Prostate gland (tissue), 2 donors: Measurements from ENCODE around the gene CCDC159. TPM values are rescaled to one million over a fixed set of nuclear protein-coding genes. Genes with fewer than 3 reads are reported as not detected.

Source experiments
- DNase-seq: peaks from one replicate; pipeline ENCODE4 v3.0.0-alpha.2; 2019; ENCODE audit warnings: low spot score
- H3K27ac ChIP-seq, 2 donors: fragments of 200-600 bp; sonication (generic); 2 replicates each; pipeline ENCODE4 v1.5.1; 2017 to 2019
- H3K27me3 ChIP-seq: fragments of 200-600 bp; sonication (generic); replicated peaks from 2 replicates; pipeline ENCODE4 v1.5.1; 2019; ENCODE audit not compliant: insufficient read depth
- H3K36me3 ChIP-seq, 2 donors: fragments of 200-600 bp; sonication (generic); 1 replicate in 1 of 2; 2 replicates in 1 of 2; pipeline versions ENCODE4 v1.5.1 to v1.8.1; 2017 to 2019
- H3K4me1 ChIP-seq: fragments of 200-600 bp; sonication (generic); replicated peaks from 2 replicates; pipeline ENCODE4 v1.5.1; 2019
- H3K4me3 ChIP-seq, 2 donors: fragments of 200-600 bp; sonication (generic); 2 replicates each; pipeline ENCODE4 v1.5.1; 2017 to 2019
- H3K9me3 ChIP-seq: fragments of 200-600 bp; sonication (generic); 2 replicates; pipeline ENCODE4 v1.5.1; 2017
- POLR2A ChIP-seq: fragments of 450-650 bp; IDR thresholded peaks from one replicate; pipeline ENCODE4 v1.6.1; 2016; ENCODE audit warnings: antibody characterized with exemption, mild to moderate bottlenecking
- POLR2AphosphoS5 ChIP-seq: sonication (generic); formaldehyde crosslinking; IDR thresholded peaks from one replicate; pipeline ENCODE4 v1.6.1; 2017; ENCODE audit warnings: antibody characterized with exemption
- WGBS: methylation state at CpG from one replicate; pipeline ENCODE4 v1.1.5; 2018; 5-methylcytosine and 5-hydroxymethylcytosine counted together
- intact Hi-C: fragments of 100-400 bp; cut with DNase I; formaldehyde crosslinking; loops from one replicate; pipeline ENCODE4 v1.14.2; 2022
- total RNA-seq, 2 donors: library from RNA; depleted of rRNA; stranded (reverse); fragments of >200 nt; gene quantifications; one replicate each; pipeline ENCODE4 v1.1.0, GENCODE V29; 2016
- TF ChIP-seq, protein P1 (sequence below), 4 experiments: fragments of 200-600 bp in 2 of 4; fragments of 450-650 bp in 2 of 4; sonication (generic) in 2 of 4; IDR thresholded peaks; 1 replicate in 3 of 4; 2 replicates in 1 of 4; pipeline ENCODE4 v1.5.1; 2016 to 2019; ENCODE audit warnings: antibody characterized with exemption in 4 of 4, mild to moderate bottlenecking in 2 of 4, moderate library complexity in 2 of 4

The CCDC159 gene
- total RNA-seq, 2 donors from 2014 or later, result 51.5 to 52.4 TPM

DNA sequence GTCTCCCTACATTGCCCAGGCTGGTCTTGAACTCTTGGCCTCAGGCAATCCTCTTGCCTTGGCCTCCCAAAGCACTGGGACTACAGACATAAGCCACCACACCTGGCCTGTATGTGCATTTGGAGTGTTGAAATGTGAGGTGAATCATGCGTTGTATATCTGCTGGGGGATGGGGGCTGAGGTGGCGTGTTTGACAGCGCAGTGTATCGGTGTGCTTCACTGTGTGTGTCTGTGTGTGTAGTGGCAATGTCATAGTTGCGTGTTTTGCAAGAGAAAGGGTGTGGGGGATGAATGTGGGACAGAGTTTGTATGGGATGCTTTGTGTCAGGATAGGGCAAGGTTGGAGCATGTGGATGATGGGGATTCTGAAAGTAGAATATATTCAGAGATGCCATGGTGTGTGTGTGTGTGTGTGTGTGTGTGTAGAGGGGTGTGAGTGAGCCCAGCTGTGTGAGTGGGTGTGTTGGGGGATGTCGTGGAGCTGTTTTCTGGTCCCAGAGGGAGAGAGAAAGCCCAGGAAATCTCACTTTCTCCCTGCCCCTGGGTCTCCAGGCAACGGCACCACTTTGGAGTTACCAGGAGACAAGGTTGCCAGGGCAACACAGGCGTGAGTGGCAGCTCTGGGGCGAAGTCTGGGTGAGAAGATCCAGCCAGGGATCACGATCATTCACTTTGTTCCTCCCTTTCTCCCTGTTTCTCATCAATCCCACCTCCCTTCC, 27.0 kb downstream of the CCDC159 start:
- no peak overlapping the region for H3K4me3 ChIP-seq
- no peak for DNase-seq
- H3K27ac ChIP-seq, result no peak overlapping the region
- peaks cover 7% of the 10 kb centered on the region for H3K4me1 ChIP-seq
- no peaks in the 10 kb centered on the region for H3K9me3 ChIP-seq
- H3K36me3 ChIP-seq, result peaks cover 0 to 2% of the 10 kb centered on the region in 2 donors
- no peak for TF ChIP-seq POLR2AphosphoS5
- TF ChIP-seq, protein P1, sequence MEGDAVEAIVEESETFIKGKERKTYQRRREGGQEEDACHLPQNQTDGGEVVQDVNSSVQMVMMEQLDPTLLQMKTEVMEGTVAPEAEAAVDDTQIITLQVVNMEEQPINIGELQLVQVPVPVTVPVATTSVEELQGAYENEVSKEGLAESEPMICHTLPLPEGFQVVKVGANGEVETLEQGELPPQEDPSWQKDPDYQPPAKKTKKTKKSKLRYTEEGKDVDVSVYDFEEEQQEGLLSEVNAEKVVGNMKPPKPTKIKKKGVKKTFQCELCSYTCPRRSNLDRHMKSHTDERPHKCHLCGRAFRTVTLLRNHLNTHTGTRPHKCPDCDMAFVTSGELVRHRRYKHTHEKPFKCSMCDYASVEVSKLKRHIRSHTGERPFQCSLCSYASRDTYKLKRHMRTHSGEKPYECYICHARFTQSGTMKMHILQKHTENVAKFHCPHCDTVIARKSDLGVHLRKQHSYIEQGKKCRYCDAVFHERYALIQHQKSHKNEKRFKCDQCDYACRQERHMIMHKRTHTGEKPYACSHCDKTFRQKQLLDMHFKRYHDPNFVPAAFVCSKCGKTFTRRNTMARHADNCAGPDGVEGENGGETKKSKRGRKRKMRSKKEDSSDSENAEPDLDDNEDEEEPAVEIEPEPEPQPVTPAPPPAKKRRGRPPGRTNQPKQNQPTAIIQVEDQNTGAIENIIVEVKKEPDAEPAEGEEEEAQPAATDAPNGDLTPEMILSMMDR (IDR thresholded peaks at IDR 0.05), result no peak
- no peak for TF ChIP-seq POLR2A
- intact Hi-C loops, result no loop called here
- WGBS, result 57% methylated on average over 10 of the region's 10 CpGs
- no peaks in the 10 kb centered on the region for H3K27me3 ChIP-seq

- 43% methylated on average over 11 of the region's 11 CpGs for WGBS
- Histone ChIP-seq H3K27ac (peak overlapping the region; percentile 93 to 94), H3K36me3 (peaks cover 0 to 2% of the 10 kb centered on the region in 2 donors), H3K9me3 (no peaks in the 10 kb centered on the region), H3K4me1 (peaks cover 9% of the 10 kb centered on the region), H3K27me3 (no peaks in the 10 kb centered on the region), H3K4me3 (peak overlapping the region; percentile 46 to 58)
- TF ChIP-seq, protein P1 (IDR thresholded peaks at IDR 0.05), result no peak
- TF ChIP-seq POLR2AphosphoS5 (no peak), POLR2A (no peak)
- intact Hi-C loops, result no loop called here
- DNase-seq, result no peak
These were observed 27.6 kb downstream of the CCDC159 start for GRCh38 chr19:11373885-11374432.

DNA sequence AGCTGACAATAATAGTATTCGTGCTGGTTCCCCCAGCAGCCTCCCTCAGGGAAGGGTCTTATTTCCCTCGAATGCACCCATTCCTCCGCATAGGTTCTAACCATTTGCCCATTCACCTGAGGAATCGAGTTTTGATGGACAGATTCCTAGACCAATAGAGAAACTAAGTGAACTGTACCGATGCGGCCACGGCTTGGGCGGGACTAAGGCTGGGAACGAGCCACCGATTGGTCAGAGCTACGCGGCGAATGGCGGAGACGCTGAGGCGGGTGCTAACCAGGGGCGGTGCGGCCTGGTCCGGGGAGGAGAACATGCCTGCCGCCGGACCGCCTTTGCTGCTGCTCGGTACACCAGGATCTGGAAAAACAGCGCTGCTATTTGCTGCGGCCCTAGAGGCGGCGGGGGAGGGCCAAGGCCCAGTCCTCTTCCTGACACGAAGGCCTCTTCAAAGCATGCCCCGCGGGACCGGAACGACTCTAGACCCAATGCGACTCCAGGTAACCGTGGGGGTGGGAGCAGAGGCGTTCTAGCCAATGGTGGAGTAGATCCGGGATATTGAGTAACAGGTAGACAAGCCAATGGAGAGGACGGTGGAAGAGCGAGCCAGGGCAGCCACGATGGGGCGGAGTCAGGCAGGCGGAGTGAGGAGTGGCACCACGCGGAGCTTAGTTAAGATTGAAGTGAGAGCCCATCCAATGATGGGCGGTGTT, 28.3 kb downstream of the CCDC159 start, which contains the start of gene SWSAP1:
Gene SWSAP1, plus strand, starts transcription at position 234 of the 710 bp plus-strand sequence. Its CDS starts 15 bp downstream, at position 249.
- intact Hi-C loops, result loop anchor here (5.0 kb wide), 1 partner anchor 37 kb away; the partner anchor contains the start of gene RAB3D
- under 1% methylated on average over 30 of the region's 44 CpGs for WGBS
- H3K27me3 ChIP-seq, result no peaks in the 10 kb centered on the region
- H3K4me1 ChIP-seq, result peaks cover 9% of the 10 kb centered on the region
- TF ChIP-seq POLR2AphosphoS5 (peak; percentile 87), POLR2A (no peak)
- H3K4me3 ChIP-seq, result peak within 1 kb of the TSS; percentile 46 to 58
- H3K9me3 ChIP-seq, result no peaks in the 10 kb centered on the region
- DNase-seq, result peak; percentile 99
- no peaks in the 10 kb centered on the region for H3K36me3 ChIP-seq
- peak within 1 kb of the TSS; percentile 93 to 94 for H3K27ac ChIP-seq

DNA sequence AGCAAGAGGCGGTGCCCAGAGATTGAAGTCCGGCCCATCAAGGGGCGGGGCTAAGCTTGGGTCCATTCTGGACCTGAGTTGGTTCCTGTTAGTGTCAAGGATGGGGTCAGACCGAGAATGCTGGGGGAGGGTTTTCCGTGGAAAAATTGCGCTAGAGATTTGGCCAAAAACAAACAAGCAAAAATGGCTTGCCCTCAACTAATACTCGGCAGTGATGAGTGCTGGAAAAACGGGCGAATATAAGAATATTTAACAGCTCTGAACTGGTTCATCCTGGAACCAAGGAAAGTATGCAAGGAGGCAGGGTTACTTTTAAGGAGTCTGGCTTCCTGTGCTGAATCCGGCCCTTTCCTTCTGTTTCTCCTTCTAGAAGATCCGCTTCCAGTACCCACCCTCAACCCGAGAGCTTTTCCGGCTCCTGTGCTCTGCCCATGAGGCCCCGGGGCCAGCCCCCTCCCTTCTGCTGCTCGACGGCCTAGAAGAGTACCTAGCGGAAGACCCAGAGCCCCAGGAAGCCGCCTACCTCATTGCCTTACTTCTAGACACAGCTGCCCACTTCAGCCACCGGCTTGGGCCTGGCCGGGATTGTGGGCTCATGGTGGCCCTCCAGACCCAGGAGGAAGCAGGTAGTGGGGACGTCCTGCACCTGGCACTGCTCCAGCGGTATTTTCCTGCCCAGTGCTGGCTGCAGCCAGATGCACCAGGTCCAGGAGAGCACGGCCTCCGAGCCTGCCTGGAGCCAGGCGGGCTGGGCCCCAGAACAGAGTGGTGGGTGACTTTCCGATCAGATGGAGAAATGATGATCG, 29.0 kb downstream of the CCDC159 start:
- Histone ChIP-seq H3K4me3 (peak overlapping the region; percentile 29 to 39), H3K9me3 (no peaks in the 10 kb centered on the region), H3K4me1 (peaks cover 9% of the 10 kb centered on the region), H3K36me3 (no peaks in the 10 kb centered on the region), H3K27ac (peak overlapping the region; percentile 89 to 94), H3K27me3 (no peaks in the 10 kb centered on the region)
- DNase-seq, result peak; percentile 41
- intact Hi-C loops, result loop anchor here (5.0 kb wide), 1 partner anchor 38 kb away; the partner anchor contains the start of gene RAB3D
- 6% methylated on average over 27 of the region's 27 CpGs for WGBS
- TF ChIP-seq POLR2AphosphoS5 (peak; percentile 56), POLR2A (peak; percentile 82)
- TF ChIP-seq, protein P1 (IDR thresholded peaks at IDR 0.05), result peak in 1 of 4 experiments; percentile 5
